Peyer's patch (tissue), 4 donors: ENCODE data around the gene DFFB. TPM values are rescaled to one million over a fixed set of nuclear protein-coding genes. Genes with fewer than 3 reads are reported as not detected.

Source experiments
- DNase-seq, 3 donors: peaks; one replicate each; pipeline ENCODE4 v3.0.0-alpha.2; 2017 to 2019
- H3K27ac ChIP-seq, 4 donors: fragments of 200-600 bp; sonication (generic); one replicate each; pipeline ENCODE4 v1.5.1; 2016 to 2019
- H3K27me3 ChIP-seq, 2 donors: fragments of 200-600 bp; sonication (generic); one replicate each; pipeline ENCODE4 v1.5.1; 2019
- H3K36me3 ChIP-seq, 3 donors: fragments of 200-600 bp; sonication (generic); one replicate each; pipeline ENCODE4 v1.5.1; 2016 to 2019
- H3K4me1 ChIP-seq, 4 donors: fragments of 200-600 bp; sonication (generic); one replicate each; pipeline ENCODE4 v1.5.1; 2016 to 2019
- H3K4me3 ChIP-seq, 4 donors: fragments of 200-600 bp; sonication (generic); 1 replicate in 3 of 4; 2 replicates in 1 of 4; pipeline ENCODE4 v1.5.1; 2016 to 2019; ENCODE audit warnings: mild to moderate bottlenecking in 1 of 4
- H3K9me3 ChIP-seq, 4 donors: fragments of 200-600 bp; sonication (generic); one replicate each; pipeline ENCODE4 v1.5.1; 2016 to 2019; ENCODE audit warnings: mild to moderate bottlenecking in 1 of 4
- CTCF ChIP-seq, 6 experiments: fragments of 450-650 bp in 4 of 6; fragments of 200-600 bp in 2 of 6; sonication (generic) in 1 of 6; IDR thresholded peaks; one replicate each; pipeline ENCODE4 v1.5.1; 2017 to 2019; ENCODE audit warnings: antibody characterized with exemption in 6 of 6, mild to moderate bottlenecking in 3 of 6, moderate library complexity in 1 of 6
- POLR2A ChIP-seq, 2 donors: fragments of 450-650 bp; IDR thresholded peaks; one replicate each; pipeline ENCODE4 v1.5.1; 2017; ENCODE audit warnings: antibody characterized with exemption in 2 of 2, mild to moderate bottlenecking in 2 of 2, moderate library complexity in 2 of 2
- total RNA-seq, 4 donors: library from RNA; depleted of rRNA; stranded (reverse); fragments of >200 nt; gene quantifications; one replicate each; pipeline ENCODE4 v1.1.0, GENCODE V29; 2016

The DFFB gene
- total RNA-seq, 4 donors from 2014 or later: 6.8 to 22.8 (median 13.7) TPM

- Histone ChIP-seq H3K9me3 (no peaks in the 10 kb centered on the region), H3K4me1 (no peaks in the 10 kb centered on the region), H3K27ac (no peak overlapping the region), H3K4me3 (no peak overlapping the region), H3K36me3 (no peaks in the 10 kb centered on the region), H3K27me3 (no peaks in the 10 kb centered on the region)
- DNase-seq: peak in 2 of 3 donors; percentile 15 to 27
- TF ChIP-seq CTCF (IDR thresholded peaks at IDR 0.05) (no peak), POLR2A (IDR thresholded peaks at IDR 0.05) (no peak)
These were observed 62.4 kb downstream of the DFFB start for GRCh38 chr1:3919706-3920105.

GRCh38 chr1:3921765-3922164, 64.5 kb downstream of the DFFB start:
- Histone ChIP-seq H3K4me3 (no peak overlapping the region), H3K36me3 (no peaks in the 10 kb centered on the region), H3K4me1 (no peaks in the 10 kb centered on the region), H3K27me3 (no peaks in the 10 kb centered on the region), H3K27ac (no peak overlapping the region), H3K9me3 (no peaks in the 10 kb centered on the region)
- no peak for TF ChIP-seq CTCF (IDR thresholded peaks at IDR 0.05)
- no peak for TF ChIP-seq POLR2A (IDR thresholded peaks at IDR 0.05)
- DNase-seq: no peak

- no peaks in the 10 kb centered on the region for H3K36me3 ChIP-seq
- H3K9me3 ChIP-seq: no peaks in the 10 kb centered on the region
- H3K27ac ChIP-seq: no peak overlapping the region
- H3K4me3 ChIP-seq: no peak overlapping the region
- H3K4me1 ChIP-seq: no peaks in the 10 kb centered on the region
- H3K27me3 ChIP-seq: no peaks in the 10 kb centered on the region
- TF ChIP-seq POLR2A (IDR thresholded peaks at IDR 0.05): no peak
- no peak for TF ChIP-seq CTCF (IDR thresholded peaks at IDR 0.05)
- no peak for DNase-seq
These were observed 65.0 kb downstream of the DFFB start for GRCh38 chr1:3922201-3922725.

- Histone ChIP-seq H3K27me3 (no peaks in the 10 kb centered on the region), H3K4me3 (no peak overlapping the region), H3K4me1 (no peaks in the 10 kb centered on the region), H3K36me3 (no peaks in the 10 kb centered on the region), H3K27ac (no peak overlapping the region), H3K9me3 (no peaks in the 10 kb centered on the region)
- TF ChIP-seq CTCF (IDR thresholded peaks at IDR 0.05): no peak
- no peak for TF ChIP-seq POLR2A (IDR thresholded peaks at IDR 0.05)
- DNase-seq: no peak
These were observed 65.6 kb downstream of the DFFB start for GRCh38 chr1:3922851-3923250.

GRCh38 chr1:3923378-3924185, 66.3 kb downstream of the DFFB start:
- no peak overlapping the region for H3K27ac ChIP-seq

More at GRCh38 chr1:3923378-3924185, 66.3 kb downstream of the DFFB start:
- no peak overlapping the region for H3K4me3 ChIP-seq
- DNase-seq: peak in 1 of 3 donors; percentile 29
- TF ChIP-seq CTCF (IDR thresholded peaks at IDR 0.05) (no peak), POLR2A (IDR thresholded peaks at IDR 0.05) (no peak)
- H3K4me1 ChIP-seq: no peaks in the 10 kb centered on the region
- H3K9me3 ChIP-seq: no peaks in the 10 kb centered on the region
- no peaks in the 10 kb centered on the region for H3K27me3 ChIP-seq
- H3K36me3 ChIP-seq: no peaks in the 10 kb centered on the region
